ENCODE measurements around the gene SPAG8.

SPAG8 gene

DNA sequence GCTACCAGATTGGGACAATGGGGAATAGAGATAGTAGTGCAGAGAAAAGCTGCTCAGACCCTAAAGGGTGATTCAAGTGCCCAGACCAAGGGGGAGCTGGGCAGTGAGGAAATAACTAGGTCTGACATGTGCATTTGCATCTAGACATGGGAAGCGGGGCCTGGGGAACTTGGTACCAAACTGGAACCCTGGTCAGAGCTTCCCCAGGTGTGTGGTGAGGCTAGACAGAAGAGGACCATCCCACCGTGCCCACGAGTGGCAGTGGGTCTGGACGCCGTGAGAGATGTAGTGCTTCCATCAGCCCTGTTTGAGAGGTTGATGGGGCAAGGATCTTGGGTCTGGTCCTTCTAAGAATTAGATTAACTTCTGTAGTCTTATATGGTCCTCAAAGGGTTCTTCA is 24.5 kb upstream of the SPAG8 start:
- DNase-seq (ENCODE audit: low spot score): no peak

DNA sequence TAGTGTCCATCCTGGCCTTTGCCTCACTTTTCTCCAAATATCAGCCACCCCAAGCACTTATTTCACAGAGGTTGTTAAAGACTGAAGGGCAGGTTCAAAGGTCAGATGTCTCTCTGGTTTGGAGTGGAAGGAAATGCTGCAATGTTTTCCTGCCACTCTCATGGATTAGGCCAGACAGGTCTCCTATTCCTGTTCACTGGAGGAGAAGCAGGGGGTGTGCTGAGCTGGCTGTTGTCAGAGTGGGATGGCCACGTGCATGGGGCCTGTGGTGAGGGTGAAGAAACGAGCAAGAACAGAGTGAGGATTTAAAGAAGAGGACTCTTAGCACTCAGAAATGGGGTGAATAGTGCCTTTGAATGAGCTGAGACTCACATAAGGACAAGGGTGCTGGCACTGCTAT is 23.7 kb upstream of the SPAG8 start:
- DNase-seq (ENCODE audit: low spot score): no peak

GRCh38 chr9:35835216-35835632 is 23.2 kb upstream of the SPAG8 start:
- no peak for DNase-seq (ENCODE audit: low spot score)

DNA sequence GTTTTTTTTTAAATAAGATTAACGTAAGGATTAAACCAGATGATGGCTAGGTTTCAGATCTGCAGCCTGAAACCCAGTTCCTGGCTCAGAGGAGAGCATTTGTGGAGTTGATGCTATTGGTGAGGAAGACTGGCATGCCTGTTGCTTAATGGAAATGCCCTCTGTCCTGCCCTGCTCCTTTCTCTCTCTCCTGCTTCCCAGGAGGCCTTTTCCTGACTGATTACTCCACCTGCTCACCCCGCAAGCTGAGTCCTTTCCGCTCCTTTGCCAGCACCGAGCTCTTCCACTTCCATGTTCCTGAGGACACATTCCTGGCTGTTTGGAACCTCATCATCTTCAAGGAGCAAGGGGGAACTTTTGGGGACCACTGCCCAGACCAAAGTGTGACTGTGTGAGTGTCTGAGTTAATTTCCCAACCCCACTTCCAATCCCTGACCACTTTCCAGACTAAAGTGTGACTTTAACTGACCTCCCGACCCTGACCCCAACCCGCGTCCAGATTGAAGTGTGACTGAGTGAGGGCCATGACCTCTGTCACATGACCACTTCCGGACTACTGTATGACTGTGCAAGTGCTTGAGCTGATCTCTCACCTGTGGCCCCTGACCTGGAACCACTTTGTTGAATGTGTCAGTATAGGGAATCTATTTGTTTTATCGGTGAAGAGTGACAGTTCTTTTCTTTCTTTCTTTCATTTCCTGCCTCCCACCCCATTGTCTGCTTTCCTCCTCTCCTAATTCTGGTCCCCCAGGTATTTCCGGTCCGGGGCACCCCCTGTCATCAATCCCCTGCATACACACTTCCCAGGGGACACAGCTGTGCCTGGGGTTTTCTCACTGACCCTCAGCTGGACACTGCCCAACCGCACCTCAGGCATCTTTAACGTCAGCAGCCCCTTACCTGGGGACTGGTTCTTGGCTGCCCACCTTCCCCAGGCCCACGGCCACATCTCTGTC is 22.5 kb upstream of the SPAG8 start:
- no peak for DNase-seq (ENCODE audit: low spot score)

- no peak for DNase-seq (ENCODE audit: low spot score)
Measured at GRCh38 chr9:35832814-35833213, 20.8 kb upstream of the SPAG8 start.

- no peak for DNase-seq (ENCODE audit: low spot score)
Measured at GRCh38 chr9:35831040-35831439, 19.0 kb upstream of the SPAG8 start.

- no peak for DNase-seq (ENCODE audit: low spot score)
Measured at GRCh38 chr9:35829764-35830096, 17.7 kb upstream of the SPAG8 start.

GRCh38 chr9:35829084-35829763 is 17.2 kb upstream of the SPAG8 start, which contains the start of gene TMEM8B:
Gene TMEM8B (plus strand): TSS chr9:35829228. CDS start chr9:35829448, 220 bp downstream.
- DNase-seq (ENCODE audit: low spot score): peak; percentile 97

DNA sequence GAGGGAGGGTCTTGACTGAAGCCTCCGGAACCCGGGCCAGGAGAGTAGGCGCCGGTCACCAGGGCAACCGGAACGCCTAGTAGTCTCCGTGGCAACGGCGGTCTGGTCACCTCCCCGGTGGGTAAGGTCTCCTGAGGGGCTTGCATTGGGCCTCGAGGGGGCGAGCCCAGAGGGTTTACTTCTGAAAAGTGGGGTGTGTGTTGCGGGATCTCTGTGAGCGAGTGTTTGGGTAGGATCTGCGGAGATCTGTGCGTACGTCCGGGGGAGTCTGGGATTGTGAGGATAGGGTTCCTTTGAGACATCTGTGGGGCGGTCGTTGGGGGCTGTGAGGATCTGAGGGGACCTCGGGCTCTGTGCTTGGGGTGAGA is 16.6 kb upstream of the SPAG8 start, which contains the start of gene FAM221B:
TSS of gene FAM221B (minus strand) at position 17 of the 368 bp plus-strand sequence. CDS start 2,571 bp downstream, outside the sequence.
- DNase-seq (ENCODE audit: low spot score): no peak

GRCh38 chr9:35827486-35827885 is 15.4 kb upstream of the SPAG8 start:
- no peak for DNase-seq (ENCODE audit: low spot score)

GRCh38 chr9:35826071-35826701 is 14.1 kb upstream of the SPAG8 start:
- DNase-seq (ENCODE audit: low spot score): peak; percentile 59

DNA sequence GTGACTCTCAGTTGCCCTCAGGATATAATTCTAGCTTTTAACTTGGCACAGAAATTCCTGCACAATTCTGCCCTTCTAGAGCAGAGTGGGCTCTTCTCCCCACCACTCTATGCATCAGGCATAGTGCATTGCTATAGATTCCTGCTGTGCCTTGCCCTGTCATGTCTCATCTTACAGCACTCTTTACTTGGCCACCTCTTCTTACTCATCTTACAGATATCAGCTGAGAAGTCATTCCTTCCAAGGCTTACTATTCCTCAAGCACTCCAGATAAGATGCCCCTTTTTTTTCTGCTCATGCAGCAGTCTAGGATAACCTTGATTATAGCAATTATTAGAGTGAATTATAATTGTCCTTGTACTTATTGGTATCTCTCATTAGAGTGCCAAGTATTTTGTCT is 10.9 kb upstream of the SPAG8 start:
- no peak for DNase-seq (ENCODE audit: low spot score)

- DNase-seq (ENCODE audit: low spot score): no peak
Measured at GRCh38 chr9:35820076-35820475, 8.0 kb upstream of the SPAG8 start.

DNA sequence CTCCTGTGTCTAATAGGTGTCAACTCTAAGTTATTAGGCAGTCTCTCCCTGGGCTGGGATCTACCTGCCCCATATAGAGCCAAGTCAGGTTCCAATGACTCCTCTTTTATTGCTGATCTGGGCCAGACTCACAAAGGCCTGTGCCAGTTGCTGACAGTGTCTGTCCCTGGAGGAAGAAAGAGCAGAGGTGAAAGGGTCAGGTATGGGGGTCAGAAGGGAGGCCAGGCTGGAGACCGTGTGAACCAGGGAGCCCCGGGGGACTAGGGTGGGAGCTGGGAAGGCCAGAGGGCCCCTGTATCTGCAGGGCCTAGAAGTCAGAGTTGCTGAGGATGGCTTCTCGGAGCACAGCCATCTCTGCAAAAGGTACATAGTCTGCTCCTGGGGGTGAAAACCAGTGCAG is 6.3 kb upstream of the SPAG8 start:
- no peak for DNase-seq (ENCODE audit: low spot score)

- no peak for DNase-seq (ENCODE audit: low spot score)
Measured at GRCh38 chr9:35816708-35817107, 4.6 kb upstream of the SPAG8 start.

DNA sequence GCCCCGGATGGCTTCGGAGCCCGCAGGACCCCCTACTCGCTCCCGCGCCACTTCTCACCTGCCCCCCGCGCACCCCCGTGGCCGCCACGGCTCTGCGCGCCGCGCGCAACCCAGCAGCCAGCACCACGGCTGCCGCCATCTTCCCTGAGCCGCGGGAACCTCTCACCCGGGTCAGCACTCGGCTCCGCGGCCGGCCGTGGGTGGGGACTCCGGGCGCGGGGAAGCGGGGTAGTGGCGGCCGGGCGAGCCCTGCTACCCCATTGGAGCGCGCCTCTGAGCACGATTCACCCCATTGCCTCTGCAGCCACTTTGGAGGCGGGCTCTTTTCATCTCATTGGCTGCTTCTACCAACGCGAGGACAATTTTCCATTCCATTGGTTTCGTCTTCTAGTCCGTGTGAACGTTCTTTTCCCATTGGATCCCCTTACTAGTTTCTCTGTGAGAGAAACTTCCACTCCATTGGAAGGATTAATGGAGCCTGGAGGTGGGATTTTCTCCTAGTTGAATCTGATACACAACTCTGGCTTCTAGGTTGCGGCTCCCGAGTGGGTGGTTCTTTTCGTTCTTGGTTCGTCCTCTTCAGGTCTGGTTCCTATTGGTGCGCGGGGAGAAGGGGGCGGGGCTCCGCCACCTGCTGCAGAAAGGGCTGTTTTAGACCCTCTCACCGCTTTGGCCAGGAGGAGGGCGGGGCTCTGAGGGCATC is 2.9 kb upstream of the SPAG8 start, which contains the start of gene HINT2:
TSS of gene HINT2 (minus strand) at position 202 of the 703 bp plus-strand sequence. CDS start at position 139, 63 bp downstream.
- DNase-seq (ENCODE audit: low spot score): peak; percentile 99

GRCh38 chr9:35814106-35814840 is 2.2 kb upstream of the SPAG8 start:
- DNase-seq (ENCODE audit: low spot score): peak; percentile 62

DNA sequence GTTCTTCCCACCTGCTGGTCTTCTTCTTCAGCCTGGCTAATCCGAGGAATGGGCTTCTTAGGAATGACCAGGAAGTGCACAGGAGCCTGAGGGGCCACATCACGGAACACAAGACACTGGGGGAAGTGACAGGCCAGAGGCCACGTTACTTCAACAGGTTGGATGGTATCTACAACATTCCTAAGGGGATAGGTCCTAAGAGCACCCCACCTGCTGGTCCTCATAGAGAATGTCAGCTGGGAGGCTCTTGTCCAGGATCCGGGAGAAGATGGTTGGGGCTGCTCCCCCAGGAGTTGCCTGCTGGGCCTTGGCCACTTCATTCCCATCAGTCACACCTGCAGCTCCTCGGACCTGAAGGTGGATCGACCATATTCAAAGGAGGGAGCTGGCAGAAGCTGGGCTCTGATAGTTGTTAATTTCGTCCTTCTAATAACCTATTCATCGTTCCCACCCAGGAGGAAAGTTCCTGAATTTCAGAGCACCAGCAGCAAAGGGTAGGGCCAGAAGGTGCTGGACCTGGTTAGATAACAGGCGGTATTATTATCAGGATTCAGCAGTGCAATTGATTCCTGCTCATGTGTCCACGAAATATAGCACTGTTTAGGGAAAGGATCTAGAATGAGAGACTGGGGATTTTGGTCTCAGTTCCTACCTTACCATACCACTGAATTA is 1.5 kb upstream of the SPAG8 start:
- no peak for DNase-seq (ENCODE audit: low spot score)

GRCh38 chr9:35811381-35812024 is 559 bp downstream of the SPAG8 start:
- no peak for DNase-seq (ENCODE audit: low spot score)

- DNase-seq (ENCODE audit: low spot score): no peak
Measured at GRCh38 chr9:35810122-35810521, 1.9 kb downstream of the SPAG8 start.
